Small intestine (tissue), 7 donors: ENCODE results near the gene CCDC47. TPM values are rescaled to one million over a fixed set of nuclear protein-coding genes. Genes with fewer than 3 reads are reported as not detected.
"Not testable (repeated sequence)": the region's sequence is repeated elsewhere in the genome, so short reads cannot be mapped to it uniquely, and the experiment has no call there.

Experiments
- DNase-seq, 2 donors: peaks; one replicate each; pipeline versions ENCODE4 v3.0.0 to v3.0.0-alpha.2; 2013
- FAIRE-seq: peaks from 2 replicates; lab custom pipeline; 2012; peaks lifted over from hg19 to GRCh38; lab: Jason Lieb, UNC
- H3K27ac ChIP-seq, 3 donors: one replicate each; pipeline ENCODE4 v1.5.1; 2013; ENCODE audit warnings: low read length in 2 of 3, mild to moderate bottlenecking in 2 of 3, control low read depth in 1 of 3, inconsistent platforms in 1 of 3, low read depth in 1 of 3, moderate library complexity in 1 of 3
- H3K27me3 ChIP-seq, 3 donors: one replicate each; pipeline ENCODE4 v1.6.1; 2013; ENCODE audit warnings: low read length in 3 of 3, inconsistent platforms in 1 of 3; ENCODE audit not compliant: control insufficient read depth in 3 of 3, insufficient read depth in 3 of 3
- H3K36me3 ChIP-seq, 3 donors: one replicate each; pipeline ENCODE4 v1.6.1; 2013; ENCODE audit warnings: low read length in 3 of 3, inconsistent platforms in 1 of 3, low read depth in 1 of 3, mild to moderate bottlenecking in 1 of 3, moderate library complexity in 1 of 3; ENCODE audit not compliant: control insufficient read depth in 3 of 3, insufficient read depth in 2 of 3
- H3K4me1 ChIP-seq, 3 donors: one replicate each; pipeline ENCODE4 v1.6.1; 2013; ENCODE audit warnings: low read length in 2 of 3, inconsistent platforms in 1 of 3, low read depth in 1 of 3, mild to moderate bottlenecking in 1 of 3, moderate library complexity in 1 of 3; ENCODE audit not compliant: control insufficient read depth in 3 of 3, insufficient read depth in 2 of 3
- H3K4me3 ChIP-seq, 3 donors: one replicate each; pipeline ENCODE4 v1.5.1; 2013; ENCODE audit warnings: low read length in 3 of 3, control low read depth in 1 of 3, inconsistent platforms in 1 of 3, low read depth in 1 of 3, mild to moderate bottlenecking in 1 of 3, moderate library complexity in 1 of 3
- H3K9me3 ChIP-seq, 2 donors: one replicate each; pipeline ENCODE4 v1.6.1; 2013; ENCODE audit warnings: low read depth in 1 of 2, low read length in 1 of 2; ENCODE audit not compliant: control insufficient read depth in 2 of 2, insufficient read depth in 1 of 2
- WGBS, 3 donors: extraction: QIAGEN DNeasy Blood & Tissue Kit; methylation state at CpG; one replicate each; pipeline ENCODE4 v1.1.7; 2013; 5-methylcytosine and 5-hydroxymethylcytosine counted together
- polyA plus RNA-seq, 4 donors: library from polyadenylated mRNA; stranded (reverse) in 3 of 4; unstranded in 1 of 4; fragments of 200-250 nt in 3 of 4; fragments of 120-200 nt in 1 of 4; gene quantifications; one replicate each; pipeline versions ENCODE4 v1.2.1 to v1.2.3, GENCODE V29; 2013
- donor health status: healthy with polysubstance abuse.
- donor health status: control.
- donor health status: control.
- donor health status: Bipolar disorder and iron deficiency.
- donor health status: healthy.

CCDC47 gene
- polyA plus RNA-seq, 4 donors = 19.5 to 113 (median 60.1) TPM

DNA sequence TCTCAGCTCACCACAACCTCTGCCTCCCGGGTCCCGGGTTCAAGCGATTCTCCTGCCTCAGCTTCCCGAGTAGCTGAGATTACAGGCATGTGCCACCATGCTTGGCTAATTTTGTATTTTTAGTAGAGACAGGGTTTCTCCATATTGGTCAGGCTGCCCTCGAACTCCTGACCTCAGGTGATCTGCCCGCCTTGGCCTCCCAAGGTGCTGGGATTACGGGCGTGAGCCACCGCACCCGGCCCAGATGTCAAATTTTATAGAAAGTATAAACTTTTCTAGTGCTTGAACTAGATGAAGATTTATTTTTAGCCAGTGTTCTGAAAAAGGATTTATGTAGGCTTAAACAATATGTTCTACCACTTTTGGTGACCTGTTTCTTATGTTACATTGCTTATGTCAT, 23.0 kb upstream of the CCDC47 start:
- not testable (repeated sequence) for H3K4me3 ChIP-seq, DNase-seq, H3K4me1 ChIP-seq, H3K9me3 ChIP-seq, FAIRE-seq, H3K27ac ChIP-seq, H3K27me3 ChIP-seq
- 95 to 97% (median 96%) methylated on average over 10 of the region's 10 CpGs for WGBS, 3 donors
- H3K36me3 ChIP-seq = peaks cover 9 to 41% (median 41%) of the 10 kb centered on the region in 3 donors

DNA sequence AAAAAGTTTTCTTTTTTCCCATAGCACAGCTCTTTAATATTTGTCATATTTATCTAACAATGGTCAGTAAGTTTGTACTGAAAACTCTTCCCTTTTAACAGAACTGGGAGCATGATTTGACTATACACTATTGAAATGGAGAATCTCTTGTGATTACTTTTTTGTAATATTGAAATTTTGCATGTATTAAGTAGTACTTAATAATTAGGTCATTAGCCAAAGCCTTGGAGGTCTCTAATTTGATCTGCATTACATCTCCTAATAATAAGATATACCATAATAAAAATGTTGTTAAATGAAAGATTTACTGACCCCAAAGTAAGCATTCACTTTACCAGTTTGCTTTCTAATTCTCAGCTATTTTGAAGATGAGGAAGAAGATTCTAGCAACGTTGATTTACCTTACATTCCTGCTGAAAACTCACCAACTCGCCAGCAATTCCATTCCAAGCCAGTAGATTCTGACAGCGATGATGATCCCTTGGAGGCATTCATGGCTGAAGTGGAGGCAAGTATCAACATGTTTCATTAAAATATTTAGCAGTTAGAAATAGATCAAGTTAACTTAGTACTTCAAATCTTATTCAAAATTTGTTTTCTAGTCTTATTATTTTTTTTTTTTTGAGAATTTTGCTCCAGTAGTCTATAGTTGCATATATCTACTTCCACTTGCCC, 18.8 kb upstream of the CCDC47 start:
- WGBS, 3 donors = 74 to 89% (median 84%) methylated on average over 3 of the region's 3 CpGs
- Histone ChIP-seq H3K27ac (no peak overlapping the region), H3K9me3 (no peaks in the 10 kb centered on the region), H3K4me1 (no peaks in the 10 kb centered on the region), H3K27me3 (no peaks in the 10 kb centered on the region), H3K4me3 (no peak overlapping the region), H3K36me3 (peaks cover 9 to 64% (median 30%) of the 10 kb centered on the region in 3 donors)
- FAIRE-seq (no peak), DNase-seq (no peak)

DNA sequence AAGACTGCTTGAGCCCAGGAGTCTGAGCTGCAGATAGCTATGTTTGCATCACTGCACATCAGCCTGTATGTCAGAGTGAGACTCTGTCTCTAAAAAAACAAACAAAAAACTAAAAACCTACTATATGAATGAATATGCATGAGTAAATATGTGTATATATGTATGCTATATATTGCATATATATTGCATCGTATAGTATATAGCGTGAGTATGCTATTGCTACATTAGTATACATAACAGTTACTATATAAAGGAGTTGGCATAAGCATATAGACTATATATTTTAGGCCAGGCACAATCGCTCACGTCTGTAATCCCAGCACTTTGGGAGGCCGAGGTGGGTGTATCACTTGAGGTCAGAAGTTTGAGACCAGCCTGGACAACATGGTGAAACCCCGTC, 16.7 kb upstream of the CCDC47 start:
- no peak overlapping the region for H3K4me3 ChIP-seq

DNA sequence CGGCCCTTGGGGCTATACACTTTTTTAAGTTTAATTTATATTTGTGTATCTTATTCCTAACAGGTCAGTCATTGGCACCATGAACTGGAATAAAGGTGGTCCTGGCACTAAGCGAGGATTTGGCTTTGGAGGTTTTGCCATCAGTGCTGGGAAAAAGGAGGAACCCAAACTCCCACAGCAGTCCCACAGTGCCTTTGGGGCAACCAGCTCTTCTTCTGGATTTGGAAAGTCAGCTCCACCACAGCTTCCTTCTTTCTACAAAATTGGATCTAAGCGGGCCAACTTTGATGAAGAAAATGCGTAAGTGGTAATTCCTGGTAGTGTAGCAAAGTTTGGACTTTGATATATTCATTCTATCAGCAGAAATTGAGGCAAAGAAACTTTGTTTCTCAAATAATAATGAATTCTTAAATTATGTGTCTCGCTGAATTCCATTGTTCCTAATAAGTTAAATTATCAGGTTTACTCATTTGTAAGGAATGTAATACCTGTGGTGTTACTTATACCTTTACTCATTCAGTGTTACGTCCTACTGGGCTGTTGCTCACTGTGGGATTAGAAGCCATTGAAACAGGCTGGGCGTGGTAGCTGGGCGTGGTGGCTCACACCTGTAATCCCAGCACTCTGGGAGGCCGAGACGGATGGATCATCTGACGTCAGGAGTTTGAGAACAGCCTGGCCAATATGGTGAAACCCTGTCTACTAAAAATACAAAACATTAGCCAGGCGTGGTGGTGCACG, 13.7 kb upstream of the CCDC47 start:
- FAIRE-seq (no peak), DNase-seq (peak in 1 of 2 donors; percentile 7)
- no peak overlapping the region for H3K27ac ChIP-seq
- H3K4me1 ChIP-seq = no peaks in the 10 kb centered on the region
- H3K9me3 ChIP-seq = no peaks in the 10 kb centered on the region
- H3K4me3 ChIP-seq = no peak overlapping the region
- WGBS, 3 donors = 90 to 95% (median 90%) methylated on average over 13 of the region's 13 CpGs
- no peaks in the 10 kb centered on the region for H3K27me3 ChIP-seq
- H3K36me3 ChIP-seq = peaks cover 4 to 53% (median 18%) of the 10 kb centered on the region in 3 donors

More for the DNA sequence above, 16.7 kb upstream of the CCDC47 start:
- DNase-seq (no peak), FAIRE-seq (no peak)
- H3K27ac ChIP-seq = no peak overlapping the region
- no peaks in the 10 kb centered on the region for H3K27me3 ChIP-seq
- H3K4me1 ChIP-seq = no peaks in the 10 kb centered on the region
- WGBS, 3 donors = 93 to 95% (median 94%) methylated on average over 6 of the region's 6 CpGs
- H3K36me3 ChIP-seq = peaks cover 11 to 61% (median 25%) of the 10 kb centered on the region in 3 donors
- no peaks in the 10 kb centered on the region for H3K9me3 ChIP-seq

DNA sequence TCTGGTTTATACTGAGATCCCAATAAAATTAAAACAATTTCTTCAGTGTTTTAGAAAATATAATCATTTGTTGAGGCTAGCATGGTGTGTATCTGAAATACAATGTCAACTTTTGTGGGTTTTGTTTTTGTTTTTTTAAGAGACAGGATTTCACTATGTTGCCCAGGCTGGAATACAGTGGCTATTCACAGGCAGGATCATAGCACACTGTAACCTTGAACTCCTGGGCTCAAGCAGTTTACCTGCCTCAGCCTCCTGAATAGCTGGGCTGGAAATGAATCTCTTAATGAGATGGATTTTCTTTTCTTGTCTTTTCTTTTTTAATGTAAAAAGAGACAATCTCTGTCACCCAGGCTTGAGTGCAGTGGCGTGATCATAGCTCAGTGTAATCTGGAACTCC, 12.7 kb upstream of the CCDC47 start:
- Histone ChIP-seq H3K27ac (no peak overlapping the region), H3K36me3 (peaks cover 4 to 51% (median 18%) of the 10 kb centered on the region in 3 donors), H3K4me3 (no peak overlapping the region), H3K27me3 (no peaks in the 10 kb centered on the region), H3K4me1 (no peaks in the 10 kb centered on the region), H3K9me3 (no peaks in the 10 kb centered on the region)
- DNase-seq = no peak
- FAIRE-seq = no peak
- WGBS, 3 donors = 93 to 100% (median 100%) methylated on average over 1 of the region's 1 CpG

DNA sequence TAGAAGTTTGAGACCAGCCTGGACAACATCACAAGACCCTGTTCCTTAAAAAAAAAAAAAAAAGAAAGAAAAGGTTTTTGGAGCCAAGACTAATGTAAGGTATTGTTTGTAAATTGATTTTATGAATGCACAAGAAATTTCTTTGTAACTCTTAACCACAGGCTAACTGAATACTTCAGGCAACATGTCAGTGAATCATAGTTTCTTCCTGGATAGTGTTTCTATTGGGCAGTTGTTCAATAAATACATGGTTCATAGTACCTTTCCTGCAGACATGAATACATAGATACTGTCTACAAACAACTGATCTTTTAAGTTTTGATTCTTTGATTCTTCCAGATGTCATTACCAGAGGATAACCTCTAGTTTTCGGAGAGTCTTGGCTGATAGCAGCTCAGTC, 12.2 kb upstream of the CCDC47 start:
- FAIRE-seq = no peak
- Histone ChIP-seq H3K27me3 (no peaks in the 10 kb centered on the region), H3K27ac (no peak overlapping the region), H3K4me1 (no peaks in the 10 kb centered on the region), H3K4me3 (no peak overlapping the region), H3K9me3 (no peaks in the 10 kb centered on the region), H3K36me3 (peaks cover 4 to 50% (median 16%) of the 10 kb centered on the region in 3 donors)
- DNase-seq = no peak
- WGBS, 3 donors = 87 to 96% (median 93%) methylated on average over 1 of the region's 1 CpG

DNA sequence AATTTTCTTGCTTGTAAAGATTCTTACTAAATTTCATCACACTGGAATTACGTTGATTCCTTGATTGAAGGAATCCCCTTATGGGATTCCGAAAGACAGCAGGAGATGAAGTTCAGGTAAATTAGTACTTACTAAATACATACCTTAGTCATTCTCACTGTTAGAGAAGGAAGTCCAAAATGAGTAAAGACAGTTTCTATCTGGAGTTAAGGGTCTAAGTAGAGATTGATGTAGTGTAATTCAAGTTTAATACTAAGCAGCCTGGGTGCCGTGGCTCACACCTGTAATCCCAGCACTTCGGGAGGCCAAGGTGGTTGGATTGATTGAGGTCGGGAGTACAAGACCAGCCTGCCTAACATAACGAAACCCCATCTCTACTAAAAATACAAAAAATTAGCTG, 10.1 kb upstream of the CCDC47 start:
- Histone ChIP-seq H3K4me1 (no peaks in the 10 kb centered on the region), H3K27me3 (no peaks in the 10 kb centered on the region), H3K4me3 (no peak overlapping the region), H3K27ac (no peak overlapping the region), H3K9me3 (no peaks in the 10 kb centered on the region), H3K36me3 (peaks cover 4 to 46% (median 8%) of the 10 kb centered on the region in 3 donors)
- DNase-seq (no peak), FAIRE-seq (no peak)
- 82 to 85% (median 82%) methylated on average over 6 of the region's 6 CpGs for WGBS, 3 donors

DNA sequence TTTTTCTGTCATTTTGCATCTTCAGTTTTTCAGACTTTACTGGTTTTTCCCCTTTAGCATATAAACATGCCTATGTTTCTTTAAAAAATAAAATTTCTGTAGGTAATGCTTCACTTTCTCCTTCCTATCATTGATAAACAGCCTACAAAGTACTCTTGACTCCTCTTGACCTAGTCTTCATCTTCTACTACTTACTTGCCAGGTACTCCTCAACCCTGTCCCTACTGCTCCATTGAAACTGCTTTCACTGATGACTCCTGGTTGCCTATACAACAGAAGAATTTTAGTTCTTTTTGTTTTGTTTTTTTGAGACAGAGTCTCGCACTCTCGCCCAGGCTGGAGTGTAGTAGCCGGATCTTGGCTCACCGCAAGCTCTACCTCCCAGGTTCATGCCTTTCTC, 7.5 kb upstream of the CCDC47 start:
- no peak overlapping the region for H3K4me3 ChIP-seq
- no peak overlapping the region for H3K27ac ChIP-seq
- DNase-seq = no peak
- WGBS, 3 donors = 95 to 99% (median 97%) methylated on average over 4 of the region's 4 CpGs
- H3K27me3 ChIP-seq = no peaks in the 10 kb centered on the region
- no peak for FAIRE-seq
- peaks cover 0 to 4% (median 2%) of the 10 kb centered on the region in 3 donors for H3K4me1 ChIP-seq
- peaks cover 0 to 33% (median 4%) of the 10 kb centered on the region in 3 donors for H3K36me3 ChIP-seq
- no peaks in the 10 kb centered on the region for H3K9me3 ChIP-seq
